ENCODE measurements around the gene WDR46.

WDR46 gene

GRCh38 chr6:33313709-33314514 is 24.9 kb upstream of the WDR46 start, which contains the start of gene TAPBP (continued):
- TF ChIP-seq, protein P1, sequence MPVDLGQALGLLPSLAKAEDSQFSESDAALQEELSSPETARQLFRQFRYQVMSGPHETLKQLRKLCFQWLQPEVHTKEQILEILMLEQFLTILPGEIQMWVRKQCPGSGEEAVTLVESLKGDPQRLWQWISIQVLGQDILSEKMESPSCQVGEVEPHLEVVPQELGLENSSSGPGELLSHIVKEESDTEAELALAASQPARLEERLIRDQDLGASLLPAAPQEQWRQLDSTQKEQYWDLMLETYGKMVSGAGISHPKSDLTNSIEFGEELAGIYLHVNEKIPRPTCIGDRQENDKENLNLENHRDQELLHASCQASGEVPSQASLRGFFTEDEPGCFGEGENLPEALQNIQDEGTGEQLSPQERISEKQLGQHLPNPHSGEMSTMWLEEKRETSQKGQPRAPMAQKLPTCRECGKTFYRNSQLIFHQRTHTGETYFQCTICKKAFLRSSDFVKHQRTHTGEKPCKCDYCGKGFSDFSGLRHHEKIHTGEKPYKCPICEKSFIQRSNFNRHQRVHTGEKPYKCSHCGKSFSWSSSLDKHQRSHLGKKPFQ (tag by site-specific recombination; IDR thresholded peaks at IDR 0.05), result peak; percentile 84
- TF ChIP-seq KLF16 (tag by site-specific recombination; IDR thresholded peaks at IDR 0.05) (no peak), ZSCAN4 (tag by site-specific recombination; IDR thresholded peaks at IDR 0.05) (no peak), ZBTB20 (tag by site-specific recombination; IDR thresholded peaks at IDR 0.05) (peak; percentile 83), ZNF2 (tag by site-specific recombination; IDR thresholded peaks at IDR 0.05) (peak; percentile 56; the same call in 1 of the 2 replicates), ZNF214 (tag by site-specific recombination; IDR thresholded peaks at IDR 0.05; ENCODE audit: borderline replicate concordance) (no peak), REPIN1 (tag by site-specific recombination; IDR thresholded peaks at IDR 0.05; ENCODE audit: low read depth) (no peak), KLF8 (tag by site-specific recombination; IDR thresholded peaks at IDR 0.05) (peak; percentile 19), ZNF169 (tag by site-specific recombination; IDR thresholded peaks at IDR 0.05) (no peak), ZNF792 (tag by site-specific recombination; IDR thresholded peaks at IDR 0.05) (0 out of 2 replicates have a peak, but pooled peaks have one; percentile 19), ZNF610 (tag by site-specific recombination; IDR thresholded peaks at IDR 0.05; ENCODE audit: borderline replicate concordance) (peak; percentile 14; the same call in 1 of the 2 replicates), INSM2 (tag by site-specific recombination; IDR thresholded peaks at IDR 0.05) (no peak), ZNF324 (tag by site-specific recombination; IDR thresholded peaks at IDR 0.05) (no peak), ZBTB17 (tag by site-specific recombination; IDR thresholded peaks at IDR 0.05) (peak; percentile 92), SP2 (tag by site-specific recombination; IDR thresholded peaks at IDR 0.05) (peak; percentile 46), YY1 (tag by site-specific recombination; IDR thresholded peaks at IDR 0.05) (peak; percentile 52; the same call in 1 of the 2 replicates), ZNF10 (tag by site-specific recombination; IDR thresholded peaks at IDR 0.05) (peak; percentile 73), ZBTB26 (tag by site-specific recombination; optimal IDR thresholded peaks at IDR 0.05) (peak; percentile 47), PRDM1 (tag by site-specific recombination; IDR thresholded peaks at IDR 0.05) (peak; percentile 84), ZNF335 (tag by site-specific recombination; conservative IDR thresholded peaks at IDR 0.05) (peak; percentile 86), ZNF629 (tag by site-specific recombination; IDR thresholded peaks at IDR 0.05) (0 out of 2 replicates have a peak, but pooled peaks have one; percentile 29), ZNF626 (tag by site-specific recombination; IDR thresholded peaks at IDR 0.05) (no peak), ZNF302 (tag by site-specific recombination; IDR thresholded peaks at IDR 0.05; ENCODE audit: low read depth) (no peak), ZNF600 (tag by site-specific recombination; IDR thresholded peaks at IDR 0.05) (peak; percentile 41; the same call in 1 of the 2 replicates), GLIS2 (tag by site-specific recombination; IDR thresholded peaks at IDR 0.05) (peak; percentile 43; the same call in 1 of the 2 replicates), GLIS1 (tag by site-specific recombination; IDR thresholded peaks at IDR 0.05) (peak; percentile 8; the same call in 1 of the 2 replicates), ZNF707 (tag by site-specific recombination; IDR thresholded peaks at IDR 0.05) (no peak)
- TF ChIP-seq, protein P2, sequence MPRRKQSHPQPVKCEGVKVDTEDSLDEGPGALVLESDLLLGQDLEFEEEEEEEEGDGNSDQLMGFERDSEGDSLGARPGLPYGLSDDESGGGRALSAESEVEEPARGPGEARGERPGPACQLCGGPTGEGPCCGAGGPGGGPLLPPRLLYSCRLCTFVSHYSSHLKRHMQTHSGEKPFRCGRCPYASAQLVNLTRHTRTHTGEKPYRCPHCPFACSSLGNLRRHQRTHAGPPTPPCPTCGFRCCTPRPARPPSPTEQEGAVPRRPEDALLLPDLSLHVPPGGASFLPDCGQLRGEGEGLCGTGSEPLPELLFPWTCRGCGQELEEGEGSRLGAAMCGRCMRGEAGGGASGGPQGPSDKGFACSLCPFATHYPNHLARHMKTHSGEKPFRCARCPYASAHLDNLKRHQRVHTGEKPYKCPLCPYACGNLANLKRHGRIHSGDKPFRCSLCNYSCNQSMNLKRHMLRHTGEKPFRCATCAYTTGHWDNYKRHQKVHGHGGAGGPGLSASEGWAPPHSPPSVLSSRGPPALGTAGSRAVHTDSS (tag by site-specific recombination; IDR thresholded peaks at IDR 0.05), result peak; percentile 92
- TF ChIP-seq, protein P3, sequence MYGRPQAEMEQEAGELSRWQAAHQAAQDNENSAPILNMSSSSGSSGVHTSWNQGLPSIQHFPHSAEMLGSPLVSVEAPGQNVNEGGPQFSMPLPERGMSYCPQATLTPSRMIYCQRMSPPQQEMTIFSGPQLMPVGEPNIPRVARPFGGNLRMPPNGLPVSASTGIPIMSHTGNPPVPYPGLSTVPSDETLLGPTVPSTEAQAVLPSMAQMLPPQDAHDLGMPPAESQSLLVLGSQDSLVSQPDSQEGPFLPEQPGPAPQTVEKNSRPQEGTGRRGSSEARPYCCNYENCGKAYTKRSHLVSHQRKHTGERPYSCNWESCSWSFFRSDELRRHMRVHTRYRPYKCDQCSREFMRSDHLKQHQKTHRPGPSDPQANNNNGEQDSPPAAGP (tag by site-specific recombination; IDR thresholded peaks at IDR 0.05), result 0 out of 2 replicates have a peak, but pooled peaks have one; percentile 9
- TF ChIP-seq, protein P4, sequence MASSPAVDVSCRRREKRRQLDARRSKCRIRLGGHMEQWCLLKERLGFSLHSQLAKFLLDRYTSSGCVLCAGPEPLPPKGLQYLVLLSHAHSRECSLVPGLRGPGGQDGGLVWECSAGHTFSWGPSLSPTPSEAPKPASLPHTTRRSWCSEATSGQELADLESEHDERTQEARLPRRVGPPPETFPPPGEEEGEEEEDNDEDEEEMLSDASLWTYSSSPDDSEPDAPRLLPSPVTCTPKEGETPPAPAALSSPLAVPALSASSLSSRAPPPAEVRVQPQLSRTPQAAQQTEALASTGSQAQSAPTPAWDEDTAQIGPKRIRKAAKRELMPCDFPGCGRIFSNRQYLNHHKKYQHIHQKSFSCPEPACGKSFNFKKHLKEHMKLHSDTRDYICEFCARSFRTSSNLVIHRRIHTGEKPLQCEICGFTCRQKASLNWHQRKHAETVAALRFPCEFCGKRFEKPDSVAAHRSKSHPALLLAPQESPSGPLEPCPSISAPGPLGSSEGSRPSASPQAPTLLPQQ (tag by site-specific recombination; IDR thresholded peaks at IDR 0.05), result peak; percentile 54

All from HEK293 (cell line).